SU-DHL-6 (cell line): ENCODE data around the gene CHST15.

Source experiments
- EZH2phosphoT487 ChIP-seq: fragments of 200-600 bp; sonication (generic), shearing (Covaris generic); conservative IDR thresholded peaks from 2 replicates; pipeline ENCODE4 v1.6.1; 2018; ENCODE audit warnings: mild to moderate bottlenecking, antibody characterized with exemption, low read length, moderate library complexity, mixed read lengths
- TF ChIP-seq, protein P1 (sequence below): fragments of 200-600 bp; sonication (generic); IDR thresholded peaks from one replicate; pipeline ENCODE4 v1.5.1; 2017; ENCODE audit warnings: antibody characterized with exemption, mild to moderate bottlenecking, low read length, moderate library complexity; ENCODE audit not compliant: insufficient read depth, poor library complexity, severe bottlenecking

DNA sequence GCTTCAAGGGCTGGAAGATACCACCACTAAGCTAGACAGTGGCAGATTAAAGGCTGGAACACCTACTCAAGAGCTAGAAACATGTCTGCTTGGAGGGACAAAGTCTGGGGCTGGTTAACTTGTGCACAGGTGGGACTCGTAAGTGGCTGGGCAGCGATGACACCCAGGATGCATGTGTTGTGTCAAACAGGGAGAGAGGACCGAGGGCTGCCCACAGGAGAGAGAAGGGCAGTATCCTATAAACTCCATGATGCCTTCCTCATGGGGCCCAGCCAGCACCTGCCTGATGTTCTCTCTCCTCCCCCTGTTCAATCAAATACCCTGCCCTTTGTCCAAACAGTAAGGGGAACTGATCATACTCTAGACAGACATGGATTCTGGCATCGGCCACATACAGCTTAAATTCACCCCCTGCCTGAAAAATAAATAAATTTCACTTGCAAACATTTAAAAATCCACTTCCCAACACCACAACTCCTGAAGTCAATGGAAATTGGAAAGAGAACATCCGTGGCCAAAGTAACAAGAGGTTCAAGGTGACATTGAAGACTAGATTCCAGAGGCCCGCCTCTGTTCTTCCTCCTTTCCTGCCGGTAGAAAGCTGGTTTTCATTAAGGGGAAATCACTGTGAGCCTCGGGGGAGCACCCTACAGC lies 50.6 kb downstream of the CHST15 start:
- TF ChIP-seq, protein P1, sequence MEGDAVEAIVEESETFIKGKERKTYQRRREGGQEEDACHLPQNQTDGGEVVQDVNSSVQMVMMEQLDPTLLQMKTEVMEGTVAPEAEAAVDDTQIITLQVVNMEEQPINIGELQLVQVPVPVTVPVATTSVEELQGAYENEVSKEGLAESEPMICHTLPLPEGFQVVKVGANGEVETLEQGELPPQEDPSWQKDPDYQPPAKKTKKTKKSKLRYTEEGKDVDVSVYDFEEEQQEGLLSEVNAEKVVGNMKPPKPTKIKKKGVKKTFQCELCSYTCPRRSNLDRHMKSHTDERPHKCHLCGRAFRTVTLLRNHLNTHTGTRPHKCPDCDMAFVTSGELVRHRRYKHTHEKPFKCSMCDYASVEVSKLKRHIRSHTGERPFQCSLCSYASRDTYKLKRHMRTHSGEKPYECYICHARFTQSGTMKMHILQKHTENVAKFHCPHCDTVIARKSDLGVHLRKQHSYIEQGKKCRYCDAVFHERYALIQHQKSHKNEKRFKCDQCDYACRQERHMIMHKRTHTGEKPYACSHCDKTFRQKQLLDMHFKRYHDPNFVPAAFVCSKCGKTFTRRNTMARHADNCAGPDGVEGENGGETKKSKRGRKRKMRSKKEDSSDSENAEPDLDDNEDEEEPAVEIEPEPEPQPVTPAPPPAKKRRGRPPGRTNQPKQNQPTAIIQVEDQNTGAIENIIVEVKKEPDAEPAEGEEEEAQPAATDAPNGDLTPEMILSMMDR: no peak
- TF ChIP-seq EZH2phosphoT487: no peak
